Measurements from ENCODE around the gene DIS3L2. TPM values are rescaled to one million over a fixed set of nuclear protein-coding genes. Genes with fewer than 3 reads are reported as not detected.
"Not testable (repeated sequence)": the region's sequence is repeated elsewhere in the genome, so short reads cannot be mapped to it uniquely, and the experiment has no call there.

Gene DIS3L2
- total RNA-seq, 2 donors from 2014 or later = 39.5 to 42.4 TPM

DNA sequence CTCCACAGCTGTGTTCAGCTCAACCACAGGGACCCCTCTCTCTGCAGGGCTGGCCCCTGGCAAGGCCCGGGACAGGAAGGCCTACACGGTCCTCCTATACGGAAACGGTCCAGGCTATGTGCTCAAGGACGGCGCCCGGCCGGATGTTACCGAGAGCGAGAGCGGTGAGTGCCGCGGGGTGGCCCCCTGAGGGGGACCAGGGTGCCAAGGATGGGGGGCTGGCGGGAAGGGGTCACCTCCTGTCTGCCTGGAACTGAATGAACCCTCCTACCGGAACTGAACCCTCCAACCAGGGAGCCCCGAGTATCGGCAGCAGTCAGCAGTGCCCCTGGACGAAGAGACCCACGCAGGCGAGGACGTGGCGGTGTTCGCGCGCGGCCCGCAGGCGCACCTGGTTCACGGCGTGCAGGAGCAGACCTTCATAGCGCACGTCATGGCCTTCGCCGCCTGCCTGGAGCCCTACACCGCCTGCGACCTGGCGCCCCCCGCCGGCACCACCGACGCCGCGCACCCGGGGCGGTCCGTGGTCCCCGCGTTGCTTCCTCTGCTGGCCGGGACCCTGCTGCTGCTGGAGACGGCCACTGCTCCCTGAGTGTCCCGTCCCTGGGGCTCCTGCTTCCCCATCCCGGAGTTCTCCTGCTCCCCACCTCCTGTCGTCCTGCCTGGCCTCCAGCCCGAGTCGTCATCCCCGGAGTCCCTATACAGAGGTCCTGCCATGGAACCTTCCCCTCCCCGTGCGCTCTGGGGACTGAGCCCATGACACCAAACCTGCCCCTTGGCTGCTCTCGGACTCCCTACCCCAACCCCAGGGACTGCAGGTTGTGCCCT, 419.9 kb downstream of the DIS3L2 start:
- WGBS, 2 experiments (ENCODE audit: insufficient coverage in 1 of 2, insufficient read length in 1 of 2) = 93 to 95% methylated on average over 28 to 59 of the region's 59 CpGs
- H3K4me3 Mint-ChIP-seq; H3K4me3 ChIP-seq (ENCODE audit: low read length); H3K36me3 Mint-ChIP-seq (ENCODE audit: low read depth); DNase-seq; H3K9me3 Mint-ChIP-seq; H3K27ac ChIP-seq (ENCODE audit: low read depth, low read length); H3K27ac Mint-ChIP-seq; H3K4me1 ChIP-seq (ENCODE audit: control insufficient read depth, insufficient read depth, low read length); H3K4me1 Mint-ChIP-seq; H3K9me3 ChIP-seq (ENCODE audit: control insufficient read depth, low read length); H3K9ac ChIP-seq (ENCODE audit: extremely low read depth, low read length, poor library complexity, severe bottlenecking); H3K36me3 ChIP-seq (ENCODE audit: control insufficient read depth, insufficient read depth, low read length): not testable (repeated sequence)
- H3K27me3 Mint-ChIP-seq (ENCODE audit: insufficient read depth) = peaks cover 49% of the 10 kb centered on the region
- H3K27me3 ChIP-seq (ENCODE audit: control insufficient read depth, insufficient read depth, low read length, poor library complexity, severe bottlenecking) = peaks cover 29% of the 10 kb centered on the region
- TF ChIP-seq, protein P1, sequence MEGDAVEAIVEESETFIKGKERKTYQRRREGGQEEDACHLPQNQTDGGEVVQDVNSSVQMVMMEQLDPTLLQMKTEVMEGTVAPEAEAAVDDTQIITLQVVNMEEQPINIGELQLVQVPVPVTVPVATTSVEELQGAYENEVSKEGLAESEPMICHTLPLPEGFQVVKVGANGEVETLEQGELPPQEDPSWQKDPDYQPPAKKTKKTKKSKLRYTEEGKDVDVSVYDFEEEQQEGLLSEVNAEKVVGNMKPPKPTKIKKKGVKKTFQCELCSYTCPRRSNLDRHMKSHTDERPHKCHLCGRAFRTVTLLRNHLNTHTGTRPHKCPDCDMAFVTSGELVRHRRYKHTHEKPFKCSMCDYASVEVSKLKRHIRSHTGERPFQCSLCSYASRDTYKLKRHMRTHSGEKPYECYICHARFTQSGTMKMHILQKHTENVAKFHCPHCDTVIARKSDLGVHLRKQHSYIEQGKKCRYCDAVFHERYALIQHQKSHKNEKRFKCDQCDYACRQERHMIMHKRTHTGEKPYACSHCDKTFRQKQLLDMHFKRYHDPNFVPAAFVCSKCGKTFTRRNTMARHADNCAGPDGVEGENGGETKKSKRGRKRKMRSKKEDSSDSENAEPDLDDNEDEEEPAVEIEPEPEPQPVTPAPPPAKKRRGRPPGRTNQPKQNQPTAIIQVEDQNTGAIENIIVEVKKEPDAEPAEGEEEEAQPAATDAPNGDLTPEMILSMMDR (conservative IDR thresholded peaks at IDR 0.05) = peak; percentile 64

- Histone ChIP-seq H3K27ac (ENCODE audit: low read depth, low read length) (no peak overlapping the region), H3K9me3 (ENCODE audit: control insufficient read depth, low read length) (no peaks in the 10 kb centered on the region), H3K4me3 (ENCODE audit: low read length) (no peak overlapping the region), H3K36me3 (ENCODE audit: control insufficient read depth, insufficient read depth, low read length) (no peaks in the 10 kb centered on the region), H3K27me3 (ENCODE audit: control insufficient read depth, insufficient read depth, low read length, poor library complexity, severe bottlenecking) (peaks cover 40% of the 10 kb centered on the region), H3K9ac (ENCODE audit: extremely low read depth, low read length, poor library complexity, severe bottlenecking) (no peak overlapping the region), H3K4me1 (ENCODE audit: control insufficient read depth, insufficient read depth, low read length) (no peaks in the 10 kb centered on the region)
- TF ChIP-seq, protein P1 (conservative IDR thresholded peaks at IDR 0.05) = no peak
- no peaks in the 10 kb centered on the region for H3K9me3 Mint-ChIP-seq
- WGBS, 2 experiments (ENCODE audit: insufficient coverage in 1 of 2, insufficient read length in 1 of 2) = 77 to 84% methylated on average over 13 to 16 of the region's 18 CpGs
- H3K4me3 Mint-ChIP-seq = no peak overlapping the region
- H3K4me1 Mint-ChIP-seq = peaks cover 4% of the 10 kb centered on the region
- H3K27ac Mint-ChIP-seq = no peak overlapping the region
- no peak for DNase-seq
- H3K36me3 Mint-ChIP-seq (ENCODE audit: low read depth) = no peaks in the 10 kb centered on the region
- H3K27me3 Mint-ChIP-seq (ENCODE audit: insufficient read depth) = peaks cover 61% of the 10 kb centered on the region
These were observed 421.1 kb downstream of the DIS3L2 start for GRCh38 chr2:232382331-232383225.

GRCh38 chr2:232384466-232384865, 423.0 kb downstream of the DIS3L2 start:
- no peaks in the 10 kb centered on the region for H3K9me3 Mint-ChIP-seq
- no peak overlapping the region for H3K27ac Mint-ChIP-seq
- H3K27ac ChIP-seq (ENCODE audit: low read depth, low read length) = no peak overlapping the region

GRCh38 chr2:232385058-232385457, 423.5 kb downstream of the DIS3L2 start:
- H3K4me3 ChIP-seq (ENCODE audit: low read length); H3K36me3 Mint-ChIP-seq (ENCODE audit: low read depth); H3K27ac ChIP-seq (ENCODE audit: low read depth, low read length); H3K9me3 ChIP-seq (ENCODE audit: control insufficient read depth, low read length); H3K4me3 Mint-ChIP-seq; H3K27ac Mint-ChIP-seq; H3K4me1 Mint-ChIP-seq; H3K36me3 ChIP-seq (ENCODE audit: control insufficient read depth, insufficient read depth, low read length); H3K9ac ChIP-seq (ENCODE audit: extremely low read depth, low read length, poor library complexity, severe bottlenecking); H3K9me3 Mint-ChIP-seq; DNase-seq; H3K4me1 ChIP-seq (ENCODE audit: control insufficient read depth, insufficient read depth, low read length): not testable (repeated sequence)
- H3K27me3 ChIP-seq (ENCODE audit: control insufficient read depth, insufficient read depth, low read length, poor library complexity, severe bottlenecking) = peaks cover 65% of the 10 kb centered on the region
- peaks cover 86% of the 10 kb centered on the region for H3K27me3 Mint-ChIP-seq (ENCODE audit: insufficient read depth)

More at GRCh38 chr2:232384466-232384865, 423.0 kb downstream of the DIS3L2 start:
- no peaks in the 10 kb centered on the region for H3K9me3 ChIP-seq (ENCODE audit: control insufficient read depth, low read length)
- TF ChIP-seq, protein P1 (conservative IDR thresholded peaks at IDR 0.05) = no peak
- no peak for DNase-seq
- no peak overlapping the region for H3K4me3 Mint-ChIP-seq
- WGBS, 2 experiments (ENCODE audit: insufficient coverage in 1 of 2, insufficient read length in 1 of 2) = 87 to 100% methylated on average over 1 of the region's 1 CpG
- H3K9ac ChIP-seq (ENCODE audit: extremely low read depth, low read length, poor library complexity, severe bottlenecking) = no peak overlapping the region
- H3K36me3 Mint-ChIP-seq (ENCODE audit: low read depth) = no peaks in the 10 kb centered on the region
- no peaks in the 10 kb centered on the region for H3K36me3 ChIP-seq (ENCODE audit: control insufficient read depth, insufficient read depth, low read length)
- no peak overlapping the region for H3K4me3 ChIP-seq (ENCODE audit: low read length)
- H3K27me3 Mint-ChIP-seq (ENCODE audit: insufficient read depth) = peaks cover 80% of the 10 kb centered on the region
- no peaks in the 10 kb centered on the region for H3K4me1 ChIP-seq (ENCODE audit: control insufficient read depth, insufficient read depth, low read length)
- peaks cover 7% of the 10 kb centered on the region for H3K4me1 Mint-ChIP-seq
- peaks cover 59% of the 10 kb centered on the region for H3K27me3 ChIP-seq (ENCODE audit: control insufficient read depth, insufficient read depth, low read length, poor library complexity, severe bottlenecking)

Measured in endodermal cell (in vitro differentiated cells).